C4-2B (cell line): Measurements from ENCODE around the gene MFSD1.

Experiments used
- ZFX ChIP-seq: fragments of 450-650 bp; IDR thresholded peaks from 2 replicates; pipeline ENCODE4 v1.6.1; 2017
- TF ChIP-seq, protein P1 (sequence below): fragments of 450-650 bp; conservative IDR thresholded peaks from 2 replicates; pipeline ENCODE4 v1.5.1; 2017; ENCODE audit warnings: mild to moderate bottlenecking

DNA sequence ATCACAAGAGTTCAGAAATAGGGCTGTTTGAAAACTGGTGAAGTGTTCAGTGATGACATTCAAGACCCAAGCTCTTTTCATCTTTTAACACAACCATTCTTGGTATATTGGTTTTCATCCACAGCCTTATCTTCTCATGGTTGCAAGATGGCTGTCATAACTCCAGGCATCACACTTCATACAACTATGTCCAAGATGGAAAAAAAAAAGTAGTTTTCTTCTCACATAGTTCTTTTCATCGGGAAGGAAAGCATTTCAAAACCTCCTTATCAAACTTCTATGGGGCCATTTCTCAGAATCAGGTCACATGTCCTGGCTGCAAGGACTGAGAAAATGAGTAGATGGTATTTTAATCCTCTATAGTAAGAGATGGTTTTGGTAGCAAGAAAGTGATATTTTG, 21.1 kb upstream of the MFSD1 start:
- TF ChIP-seq, protein P1, sequence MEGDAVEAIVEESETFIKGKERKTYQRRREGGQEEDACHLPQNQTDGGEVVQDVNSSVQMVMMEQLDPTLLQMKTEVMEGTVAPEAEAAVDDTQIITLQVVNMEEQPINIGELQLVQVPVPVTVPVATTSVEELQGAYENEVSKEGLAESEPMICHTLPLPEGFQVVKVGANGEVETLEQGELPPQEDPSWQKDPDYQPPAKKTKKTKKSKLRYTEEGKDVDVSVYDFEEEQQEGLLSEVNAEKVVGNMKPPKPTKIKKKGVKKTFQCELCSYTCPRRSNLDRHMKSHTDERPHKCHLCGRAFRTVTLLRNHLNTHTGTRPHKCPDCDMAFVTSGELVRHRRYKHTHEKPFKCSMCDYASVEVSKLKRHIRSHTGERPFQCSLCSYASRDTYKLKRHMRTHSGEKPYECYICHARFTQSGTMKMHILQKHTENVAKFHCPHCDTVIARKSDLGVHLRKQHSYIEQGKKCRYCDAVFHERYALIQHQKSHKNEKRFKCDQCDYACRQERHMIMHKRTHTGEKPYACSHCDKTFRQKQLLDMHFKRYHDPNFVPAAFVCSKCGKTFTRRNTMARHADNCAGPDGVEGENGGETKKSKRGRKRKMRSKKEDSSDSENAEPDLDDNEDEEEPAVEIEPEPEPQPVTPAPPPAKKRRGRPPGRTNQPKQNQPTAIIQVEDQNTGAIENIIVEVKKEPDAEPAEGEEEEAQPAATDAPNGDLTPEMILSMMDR: no peak
- TF ChIP-seq ZFX: no peak
